ENCODE measurements around the gene COX5A. TPM values are rescaled to one million over a fixed set of nuclear protein-coding genes. Genes with fewer than 3 reads are reported as not detected.

Gene COX5A
- total RNA-seq, 1 donor, result 33.7 TPM

GRCh38 chr15:74956648-74957475 is 19.0 kb upstream of the COX5A start, which contains the start of gene RPP25:
Gene RPP25, minus strand, starts transcription at chr15:74956772. Its CDS starts 189 bp downstream, at chr15:74956583.
- peak; percentile 85 for DNase-seq (ENCODE audit: low read depth)
- no peak for TF ChIP-seq CTCF (IDR thresholded peaks at IDR 0.05; ENCODE audit: insufficient read depth, low read depth, low read length)
- H3K4me3 ChIP-seq (ENCODE audit: low read depth, low read length), result peak within 1 kb of the TSS; percentile 83

DNA sequence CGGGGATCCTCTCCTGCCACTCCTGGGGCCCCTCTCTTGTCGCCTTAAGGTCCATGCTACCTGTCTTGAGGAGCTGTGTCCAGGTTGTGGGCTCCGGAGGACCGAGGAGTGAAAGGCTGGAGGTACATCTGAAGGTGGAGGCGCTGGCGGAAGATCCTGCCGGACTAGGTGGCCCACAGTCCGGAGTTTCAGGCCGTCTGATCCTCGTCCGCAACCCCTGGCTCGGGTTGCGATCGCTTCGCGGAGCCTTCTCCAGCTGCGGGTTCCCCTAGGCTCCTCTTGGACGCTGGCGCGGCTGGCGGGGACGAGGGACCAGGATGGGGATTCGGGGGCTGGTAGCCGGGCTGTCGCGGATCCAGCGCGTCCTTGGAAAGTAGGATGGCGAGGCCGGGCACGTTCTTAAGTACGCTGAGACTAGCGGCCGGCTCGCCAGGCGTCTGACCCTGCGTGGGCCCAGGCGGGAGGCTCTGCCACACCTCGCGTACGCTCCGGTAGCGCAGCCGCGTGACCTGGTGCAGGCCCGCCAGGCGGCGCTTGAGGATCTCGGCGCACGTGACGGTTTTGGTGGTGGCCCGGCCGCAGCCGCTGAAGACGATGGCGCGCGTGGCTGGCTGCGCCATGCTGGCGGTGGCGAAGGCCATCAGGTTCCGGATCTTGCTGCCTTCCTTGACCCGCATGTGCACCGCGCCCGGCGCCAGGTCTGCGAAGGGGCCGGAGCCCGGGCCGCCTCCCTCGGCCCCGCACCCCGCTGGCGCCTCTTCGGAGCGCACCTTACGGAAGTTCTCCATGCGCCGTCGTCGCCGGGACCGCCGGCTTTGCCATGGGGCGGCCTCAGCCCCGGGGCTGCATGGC is 18.1 kb upstream of the COX5A start:
- peak overlapping the region; percentile 83 for H3K4me3 ChIP-seq (ENCODE audit: low read depth, low read length)
- DNase-seq (ENCODE audit: low read depth), result peak; percentile 80
- TF ChIP-seq CTCF (IDR thresholded peaks at IDR 0.05; ENCODE audit: insufficient read depth, low read depth, low read length), result peak; percentile 36

- peak overlapping the region; percentile 83 for H3K4me3 ChIP-seq (ENCODE audit: low read depth, low read length)
- TF ChIP-seq CTCF (IDR thresholded peaks at IDR 0.05; ENCODE audit: insufficient read depth, low read depth, low read length), result no peak
- peak; percentile 46 for DNase-seq (ENCODE audit: low read depth)
Measured at GRCh38 chr15:74955017-74955416, 17.1 kb upstream of the COX5A start.

DNA sequence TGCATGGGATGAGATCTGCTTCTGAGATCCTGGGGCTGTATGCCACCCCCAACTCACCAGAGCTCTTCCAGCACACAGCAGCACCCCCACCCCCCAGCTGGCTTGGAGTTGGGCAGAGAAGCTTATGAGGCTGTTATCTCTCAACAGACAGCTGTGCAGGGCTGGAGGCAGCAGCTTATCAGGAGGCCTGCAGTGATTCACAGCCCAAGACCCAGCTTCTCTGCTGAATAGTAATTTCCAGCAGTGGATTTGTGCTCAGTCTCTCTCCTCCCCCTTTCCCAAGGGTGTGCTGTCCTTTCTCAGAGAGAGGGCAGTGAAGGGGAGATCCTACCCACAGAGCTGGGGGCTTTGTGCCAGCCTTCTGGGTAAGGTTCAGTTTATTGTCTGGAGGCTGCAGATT is 16.6 kb upstream of the COX5A start:
- no peak for TF ChIP-seq CTCF (IDR thresholded peaks at IDR 0.05; ENCODE audit: insufficient read depth, low read depth, low read length)
- peak overlapping the region; percentile 83 for H3K4me3 ChIP-seq (ENCODE audit: low read depth, low read length)
- DNase-seq (ENCODE audit: low read depth), result peak; percentile 95

- no peak overlapping the region for H3K4me3 ChIP-seq (ENCODE audit: low read depth, low read length)
- no peak for DNase-seq (ENCODE audit: low read depth)
- TF ChIP-seq CTCF (IDR thresholded peaks at IDR 0.05; ENCODE audit: insufficient read depth, low read depth, low read length), result no peak
Measured at GRCh38 chr15:74951006-74951405, 13.1 kb upstream of the COX5A start.

- TF ChIP-seq CTCF (IDR thresholded peaks at IDR 0.05; ENCODE audit: insufficient read depth, low read depth, low read length), result peak; percentile 100
- DNase-seq (ENCODE audit: low read depth), result peak; percentile 79
- H3K4me3 ChIP-seq (ENCODE audit: low read depth, low read length), result no peak overlapping the region
Measured at GRCh38 chr15:74950078-74950908, 12.4 kb upstream of the COX5A start.

Measured in fibroblast of villous mesenchyme (primary cell).